IPS-18a (cell line): ENCODE results near the gene LYSMD4.

Experiments
- H3K27ac ChIP-seq: one replicate; pipeline ENCODE4 v1.5.1; 2013; ENCODE audit warnings: low read length
- H3K27me3 ChIP-seq: one replicate; pipeline ENCODE4 v1.6.1; 2013; ENCODE audit warnings: mild to moderate bottlenecking, low read length; ENCODE audit not compliant: control insufficient read depth, insufficient read depth
- H3K36me3 ChIP-seq: one replicate; pipeline ENCODE4 v1.6.1; 2013; ENCODE audit warnings: low read depth, low read length; ENCODE audit not compliant: control insufficient read depth
- H3K4me1 ChIP-seq: one replicate; pipeline ENCODE4 v1.6.1; 2013; ENCODE audit warnings: low read depth, low read length; ENCODE audit not compliant: control insufficient read depth
- H3K4me3 ChIP-seq: one replicate; pipeline ENCODE4 v1.5.1; 2013; ENCODE audit warnings: low read length
- H3K9ac ChIP-seq: one replicate; pipeline ENCODE4 v1.6.1; 2013; ENCODE audit warnings: mild to moderate bottlenecking, low read length, moderate library complexity
- H3K9me3 ChIP-seq: one replicate; pipeline ENCODE4 v1.6.1; 2013; ENCODE audit warnings: low read depth, low read length; ENCODE audit not compliant: control insufficient read depth

LYSMD4 gene

DNA sequence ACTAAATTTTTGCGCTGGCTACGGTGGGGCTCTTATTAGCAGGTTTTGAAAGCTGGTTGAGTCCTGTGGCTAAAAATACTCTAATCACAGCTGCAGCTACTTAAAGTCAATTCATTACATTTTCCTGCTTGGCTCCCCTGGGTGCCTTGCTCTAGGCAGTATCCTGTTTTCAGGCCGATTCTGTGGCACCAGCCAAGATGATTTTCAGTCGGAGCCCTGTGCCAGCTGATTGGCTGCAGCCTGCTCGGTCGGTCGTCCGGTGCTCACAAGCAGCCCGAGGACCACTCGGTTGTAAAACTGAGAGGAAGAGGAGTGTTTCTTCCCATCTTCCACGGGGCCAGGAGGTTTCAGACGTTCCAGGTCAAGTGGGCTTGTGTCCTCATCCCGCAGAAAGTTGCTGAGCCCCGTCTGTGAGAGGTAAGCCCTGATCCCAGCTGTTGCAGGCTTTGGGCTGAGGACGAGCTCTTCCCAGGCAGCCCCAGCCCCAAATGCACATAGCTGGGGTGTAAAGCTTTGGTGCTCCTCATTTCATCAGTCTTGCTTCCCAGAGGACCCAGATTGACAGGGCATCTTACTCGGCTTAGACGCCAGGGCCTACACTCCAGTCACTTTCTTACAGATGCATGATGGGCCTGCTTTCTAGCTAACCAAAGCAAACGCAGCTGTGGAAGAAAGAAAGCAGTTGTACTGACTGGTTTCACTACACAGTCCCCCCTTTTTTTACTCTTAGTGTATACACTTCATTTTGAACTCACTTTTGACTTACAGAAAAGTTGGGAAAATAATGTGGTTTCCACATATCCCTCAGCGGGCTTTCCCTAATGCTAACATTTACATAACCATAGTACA is 15.9 kb downstream of the LYSMD4 start:
- Histone ChIP-seq H3K4me1 (peaks cover 3% of the 10 kb centered on the region), H3K9ac (no peak overlapping the region), H3K4me3 (no peak overlapping the region)

DNA sequence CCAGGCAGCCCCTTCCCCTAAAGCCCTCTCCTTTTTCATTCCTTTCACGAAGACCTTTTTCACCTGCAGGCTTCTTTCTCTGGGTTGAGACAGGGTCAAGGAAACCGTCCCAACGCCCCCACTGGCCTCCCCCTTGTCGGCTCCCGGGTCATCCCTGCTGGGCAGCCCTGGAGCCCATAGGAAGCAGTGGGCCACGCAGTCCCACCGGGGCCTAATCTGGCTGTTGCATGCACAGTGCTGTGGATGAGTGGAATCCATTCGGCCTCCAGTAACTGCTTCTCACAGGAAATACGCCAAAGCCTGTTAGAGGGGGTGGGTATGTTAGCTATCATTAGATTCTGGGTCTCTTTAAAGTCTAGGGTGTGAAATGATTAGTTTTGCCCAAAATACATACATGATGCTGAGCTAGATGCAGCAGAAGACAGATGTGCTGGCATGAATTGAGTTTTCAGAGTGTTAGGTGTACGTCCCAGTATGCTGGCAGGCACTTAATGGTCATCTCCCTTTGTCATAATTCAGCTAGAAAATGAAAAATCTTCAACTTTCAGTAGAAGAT is 16.6 kb downstream of the LYSMD4 start:
- Histone ChIP-seq H3K9ac (no peak overlapping the region), H3K9me3 (no peaks in the 10 kb centered on the region), H3K4me3 (no peak overlapping the region), H3K4me1 (peaks cover 7% of the 10 kb centered on the region), H3K27ac (no peak overlapping the region), H3K36me3 (peaks cover under 1% of the 10 kb centered on the region), H3K27me3 (no peaks in the 10 kb centered on the region)

More for the DNA sequence above, 15.9 kb downstream of the LYSMD4 start:
- H3K9me3 ChIP-seq: no peaks in the 10 kb centered on the region
- no peak overlapping the region for H3K27ac ChIP-seq
- H3K27me3 ChIP-seq: no peaks in the 10 kb centered on the region
- no peaks in the 10 kb centered on the region for H3K36me3 ChIP-seq

DNA sequence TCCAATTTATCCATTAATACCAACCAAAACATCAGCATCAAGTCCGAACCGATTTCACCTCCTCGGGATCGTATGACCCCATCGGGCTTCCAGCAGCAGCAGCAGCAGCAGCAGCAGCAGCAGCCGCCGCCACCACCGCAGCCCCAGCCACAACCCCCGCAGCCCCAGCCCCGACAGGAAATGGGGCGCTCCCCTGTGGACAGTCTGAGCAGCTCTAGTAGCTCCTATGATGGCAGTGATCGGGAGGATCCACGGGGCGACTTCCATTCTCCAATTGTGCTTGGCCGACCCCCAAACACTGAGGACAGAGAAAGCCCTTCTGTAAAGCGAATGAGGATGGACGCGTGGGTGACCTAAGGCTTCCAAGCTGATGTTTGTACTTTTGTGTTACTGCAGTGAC is 20.8 kb downstream of the LYSMD4 start:
- Histone ChIP-seq H3K4me3 (no peak overlapping the region), H3K9ac (no peak overlapping the region), H3K4me1 (peaks cover 7% of the 10 kb centered on the region), H3K27me3 (no peaks in the 10 kb centered on the region), H3K36me3 (peaks cover 12% of the 10 kb centered on the region), H3K9me3 (no peaks in the 10 kb centered on the region), H3K27ac (no peak overlapping the region)

DNA sequence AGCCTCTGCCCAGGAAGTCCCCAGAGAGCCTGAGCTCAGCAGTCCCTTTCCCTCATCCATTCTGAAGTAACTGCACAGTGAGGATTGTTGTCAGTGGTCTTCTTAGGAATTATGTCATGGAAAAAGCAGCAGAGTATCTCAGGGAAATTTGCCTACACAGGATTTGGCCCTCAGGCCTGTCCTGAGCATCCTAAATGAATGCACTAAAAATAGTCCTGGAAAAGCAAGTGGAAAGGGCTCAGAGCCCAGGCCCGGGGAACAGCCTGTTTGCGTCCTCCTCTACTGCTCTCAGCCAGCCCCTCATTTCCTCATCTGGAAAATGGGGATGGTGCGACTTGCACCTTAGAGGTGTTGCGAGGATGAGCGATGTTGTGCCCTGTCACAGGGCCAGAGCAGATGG is 21.6 kb downstream of the LYSMD4 start:
- Histone ChIP-seq H3K36me3 (peaks cover 12% of the 10 kb centered on the region), H3K9ac (no peak overlapping the region), H3K27me3 (no peaks in the 10 kb centered on the region), H3K27ac (no peak overlapping the region), H3K9me3 (no peaks in the 10 kb centered on the region), H3K4me1 (peaks cover 4% of the 10 kb centered on the region), H3K4me3 (no peak overlapping the region)

DNA sequence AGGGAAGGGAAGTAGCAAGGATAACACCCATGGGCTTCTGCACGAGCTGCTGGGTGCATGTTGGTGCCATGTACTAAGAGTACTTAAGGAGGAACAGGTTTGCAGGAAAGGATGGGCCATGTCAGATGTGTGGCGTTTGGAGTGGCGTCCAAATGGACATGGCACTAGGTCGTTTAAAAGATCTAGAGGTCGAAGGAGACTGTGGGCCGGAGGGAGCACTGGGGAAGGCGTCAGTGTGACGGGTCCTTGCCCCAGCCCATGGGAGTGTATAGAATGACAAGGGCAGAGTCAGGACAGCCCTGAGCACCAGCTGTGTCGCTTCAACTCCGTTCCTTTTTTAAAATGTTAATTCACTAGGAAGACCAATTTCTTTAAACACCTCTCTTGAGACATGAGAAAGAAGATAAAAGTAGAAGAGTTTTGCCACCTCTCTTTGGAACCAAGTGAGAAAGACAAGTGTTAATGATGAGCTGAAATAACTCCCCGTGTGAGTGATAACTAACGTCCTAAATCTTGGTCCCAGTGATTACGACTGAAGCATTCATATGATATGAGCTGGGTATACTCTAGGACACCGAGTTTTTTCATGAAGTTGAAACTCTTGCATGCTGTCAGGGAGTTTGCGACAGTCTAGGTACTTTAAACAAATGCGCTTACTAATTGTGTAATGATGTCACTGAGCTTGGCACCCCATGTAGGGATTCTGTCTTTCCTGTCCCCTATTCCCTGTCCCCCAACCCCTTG is 23.8 kb downstream of the LYSMD4 start:
- no peak overlapping the region for H3K9ac ChIP-seq
- H3K9me3 ChIP-seq: no peaks in the 10 kb centered on the region
- H3K4me1 ChIP-seq: peaks cover 4% of the 10 kb centered on the region
- H3K27ac ChIP-seq: no peak overlapping the region
- no peak overlapping the region for H3K4me3 ChIP-seq
- H3K27me3 ChIP-seq: no peaks in the 10 kb centered on the region
- H3K36me3 ChIP-seq: peaks cover 12% of the 10 kb centered on the region

DNA sequence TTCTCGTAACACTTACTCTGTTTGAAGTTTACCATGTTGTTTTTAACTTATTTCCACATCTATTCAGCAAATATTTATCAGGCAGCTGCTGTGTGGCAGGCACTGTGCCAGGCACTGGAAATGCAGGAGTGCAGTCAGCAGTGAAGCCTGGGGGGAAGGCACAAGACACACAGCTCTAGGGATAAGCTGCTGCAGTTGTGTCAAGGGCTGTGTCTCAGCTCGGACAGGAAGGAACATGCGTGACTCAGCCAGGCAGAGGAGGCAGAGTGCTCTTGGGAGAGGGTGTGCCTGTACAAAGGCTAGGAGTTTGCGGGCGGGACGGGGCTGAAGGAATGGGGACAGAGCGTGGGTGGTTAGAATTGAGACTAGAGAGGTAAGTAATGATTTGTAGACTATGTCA is 24.7 kb downstream of the LYSMD4 start:
- peaks cover 8% of the 10 kb centered on the region for H3K4me1 ChIP-seq
- peaks cover 12% of the 10 kb centered on the region for H3K36me3 ChIP-seq
- H3K4me3 ChIP-seq: no peak overlapping the region
- H3K27ac ChIP-seq: no peak overlapping the region
- no peaks in the 10 kb centered on the region for H3K27me3 ChIP-seq
- H3K9me3 ChIP-seq: no peaks in the 10 kb centered on the region
- H3K9ac ChIP-seq: no peak overlapping the region

DNA sequence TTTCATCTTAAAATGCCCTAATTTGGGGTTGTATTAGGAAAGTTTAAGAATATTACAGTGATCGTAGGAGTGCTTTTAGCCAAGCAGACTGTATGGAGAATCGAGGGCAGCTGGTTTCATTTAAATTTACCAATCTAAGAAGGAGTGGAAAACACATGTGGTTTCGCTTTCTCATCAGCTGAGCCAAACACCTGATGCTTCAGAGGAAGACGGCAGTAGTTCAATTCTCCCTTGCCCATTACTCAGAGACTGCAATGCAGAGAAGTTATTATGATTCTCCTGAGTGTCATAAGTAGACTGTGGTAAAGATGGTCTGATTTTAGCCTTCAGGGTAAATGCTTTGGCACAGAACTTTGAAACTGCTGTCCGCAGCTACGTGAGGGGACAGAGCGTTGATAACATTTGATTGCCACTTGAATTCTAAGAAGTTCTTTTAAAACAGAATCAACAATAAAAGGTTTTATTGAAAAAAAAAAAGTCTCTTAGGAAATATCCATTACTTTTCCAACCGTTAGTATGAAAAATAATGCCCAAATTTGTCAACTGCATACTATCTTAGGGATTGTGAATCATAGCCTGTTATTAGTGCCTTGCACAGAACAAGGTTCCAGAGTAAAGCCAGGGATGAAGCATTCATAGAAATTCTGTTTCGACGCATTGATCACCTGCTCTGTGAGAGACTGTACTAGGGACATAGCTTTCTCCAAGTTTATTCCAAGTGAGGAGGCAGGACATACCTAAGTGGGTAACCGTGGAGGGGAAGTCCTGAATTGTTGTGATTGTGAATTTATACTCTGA is 25.6 kb downstream of the LYSMD4 start:
- H3K4me3 ChIP-seq: no peak overlapping the region
- H3K9me3 ChIP-seq: no peaks in the 10 kb centered on the region
- no peaks in the 10 kb centered on the region for H3K27me3 ChIP-seq
- peaks cover 12% of the 10 kb centered on the region for H3K36me3 ChIP-seq
- H3K9ac ChIP-seq: no peak overlapping the region
- H3K4me1 ChIP-seq: peaks cover 14% of the 10 kb centered on the region
- H3K27ac ChIP-seq: no peak overlapping the region

DNA sequence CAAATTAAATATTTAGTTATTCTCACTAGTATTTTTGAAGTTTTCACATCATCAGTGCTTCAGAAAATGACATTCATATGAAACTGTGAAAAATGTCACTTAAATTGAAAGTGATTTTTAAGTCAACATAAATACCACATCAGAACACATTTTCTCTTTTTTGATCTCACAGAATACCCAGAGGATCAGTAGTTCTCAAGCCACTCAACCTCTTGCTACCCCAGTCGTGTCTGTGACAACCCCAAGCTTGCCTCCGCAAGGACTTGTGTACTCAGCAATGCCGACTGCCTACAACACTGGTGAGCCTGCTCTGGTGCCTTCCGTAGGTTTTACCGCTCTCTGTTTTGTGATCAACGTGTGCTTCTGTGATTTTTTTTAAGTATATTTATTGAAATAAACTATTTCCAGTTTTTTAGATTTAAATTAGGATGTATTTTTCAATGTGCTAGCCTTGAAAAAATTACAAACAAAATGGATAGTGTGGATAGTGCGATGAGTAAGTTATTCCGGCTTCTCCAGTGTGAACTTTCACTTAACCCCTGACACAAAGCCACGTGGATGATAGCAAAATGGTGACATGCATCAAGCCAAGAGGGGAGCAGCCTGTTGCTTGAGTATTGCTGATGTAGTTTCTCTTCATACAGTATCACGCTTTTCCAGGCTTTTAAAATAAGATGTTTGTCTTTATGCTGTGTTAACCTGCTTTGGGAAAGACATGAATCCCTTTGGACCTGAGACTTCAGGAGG is 26.5 kb downstream of the LYSMD4 start:
- Histone ChIP-seq H3K9ac (no peak overlapping the region), H3K27me3 (no peaks in the 10 kb centered on the region), H3K36me3 (peaks cover 12% of the 10 kb centered on the region), H3K9me3 (no peaks in the 10 kb centered on the region), H3K4me1 (peaks cover 10% of the 10 kb centered on the region), H3K4me3 (no peak overlapping the region), H3K27ac (no peak overlapping the region)

DNA sequence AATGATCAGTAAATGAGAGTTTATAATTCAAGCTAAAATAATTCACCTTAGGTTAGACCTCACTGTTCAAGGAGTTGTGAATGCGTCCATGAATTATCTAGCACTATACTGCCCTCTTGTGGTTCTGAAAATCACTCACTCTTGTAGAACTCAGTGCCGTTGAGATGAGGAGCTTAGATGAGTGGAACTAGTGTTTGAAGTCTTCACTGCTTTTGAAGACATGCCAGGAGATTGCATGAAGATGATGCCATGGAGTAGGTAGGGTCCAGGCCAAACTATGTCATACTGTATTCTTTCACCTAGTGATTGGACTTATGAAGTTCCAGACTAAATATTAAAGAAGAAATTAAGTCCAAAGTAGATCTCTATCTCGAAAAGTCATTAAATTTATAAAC is 28.8 kb downstream of the LYSMD4 start:
- Histone ChIP-seq H3K4me3 (no peak overlapping the region), H3K9me3 (no peaks in the 10 kb centered on the region), H3K36me3 (no peaks in the 10 kb centered on the region), H3K27ac (no peak overlapping the region), H3K9ac (no peak overlapping the region), H3K27me3 (no peaks in the 10 kb centered on the region), H3K4me1 (peaks cover 10% of the 10 kb centered on the region)

DNA sequence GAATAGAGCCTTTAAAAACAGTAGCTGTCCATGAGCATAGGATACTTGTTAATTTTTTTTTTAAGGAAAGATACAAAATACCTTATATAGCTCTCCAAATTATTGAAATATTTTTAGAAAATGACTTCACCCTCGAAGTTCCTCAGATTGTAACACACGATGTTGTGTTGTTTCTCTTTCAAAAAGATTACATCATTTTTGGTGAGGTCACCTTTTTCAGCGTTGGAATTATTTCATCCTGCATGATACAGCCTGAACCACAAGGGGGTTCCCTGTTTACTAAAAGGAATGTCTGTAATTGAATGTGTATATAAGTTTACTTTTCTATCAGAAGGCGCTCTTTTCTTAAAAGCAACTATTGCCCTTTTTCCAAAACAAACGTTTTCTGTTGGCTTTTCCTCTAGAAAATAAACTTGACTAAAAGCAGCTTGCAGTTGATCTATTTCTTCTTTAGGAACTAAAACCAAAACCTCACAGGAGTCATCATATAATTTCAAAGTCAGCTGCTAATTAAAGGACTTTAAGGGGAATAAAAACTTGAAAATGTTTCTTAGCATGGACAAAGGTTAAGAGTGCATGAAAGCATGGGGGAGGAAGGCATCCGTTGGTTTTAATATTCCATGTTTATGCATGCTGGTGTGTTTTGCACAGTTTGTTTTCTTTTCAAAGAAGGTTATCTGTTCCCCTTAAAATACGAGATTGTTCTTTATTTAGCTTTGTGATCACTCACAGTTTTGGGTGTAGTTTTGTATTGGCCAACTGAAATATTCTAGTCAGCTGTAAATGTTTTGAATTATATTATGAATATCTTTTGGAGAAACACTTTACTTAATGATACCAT is 29.4 kb downstream of the LYSMD4 start:
- Histone ChIP-seq H3K36me3 (no peaks in the 10 kb centered on the region), H3K27me3 (no peaks in the 10 kb centered on the region), H3K27ac (peak overlapping the region; percentile 49), H3K4me3 (no peak overlapping the region), H3K4me1 (peaks cover 10% of the 10 kb centered on the region), H3K9ac (peak overlapping the region; percentile 49), H3K9me3 (no peaks in the 10 kb centered on the region)
